ENCODE measurements around the gene MAP3K5.

GRCh38 chr6:136614994-136615393 is 177.3 kb downstream of the MAP3K5 start:
- TF ChIP-seq CTCF (IDR thresholded peaks at IDR 0.05), result no peak
- no peak for TF ChIP-seq POLR2A (IDR thresholded peaks at IDR 0.05)
